Measurements from ENCODE around the gene FAM163A.
"Not testable (repeated sequence)": the region's sequence is repeated elsewhere in the genome, so short reads cannot be mapped to it uniquely, and the experiment has no call there.

FAM163A gene

GRCh38 chr1:179742717-179743678 is at the start of gene FAM163A:
Gene FAM163A, plus strand, starts transcription at chr1:179743291. Its CDS starts 69,807 bp downstream, at chr1:179813098.
- no peak for DNase-seq

- DNase-seq, result not testable (repeated sequence)
Observed at GRCh38 chr1:179694530-179694929, 48.6 kb upstream of the FAM163A start.

GRCh38 chr1:179702946-179703539 is 40.0 kb upstream of the FAM163A start:
- DNase-seq, result no peak

- no peak for DNase-seq
Observed at GRCh38 chr1:179706339-179706941, 36.7 kb upstream of the FAM163A start.

- no peak for DNase-seq
Observed at GRCh38 chr1:179707406-179707805, 35.7 kb upstream of the FAM163A start.

- DNase-seq, result no peak
Observed at GRCh38 chr1:179708434-179709195, 34.5 kb upstream of the FAM163A start.

- DNase-seq, result no peak
Observed at GRCh38 chr1:179709841-179710329, 33.2 kb upstream of the FAM163A start.

- DNase-seq, result no peak
Observed at GRCh38 chr1:179714159-179714558, 28.9 kb upstream of the FAM163A start.

- DNase-seq, result no peak
Observed at GRCh38 chr1:179714623-179715022, 28.5 kb upstream of the FAM163A start.

GRCh38 chr1:179719272-179719671 is 23.8 kb upstream of the FAM163A start:
- no peak for DNase-seq

- no peak for DNase-seq
Observed at GRCh38 chr1:179728271-179728670, 14.8 kb upstream of the FAM163A start.

- no peak for DNase-seq
Observed at GRCh38 chr1:179729881-179730280, 13.2 kb upstream of the FAM163A start.

- no peak for DNase-seq
Observed at GRCh38 chr1:179731643-179732042, 11.4 kb upstream of the FAM163A start.

- DNase-seq, result no peak
Observed at GRCh38 chr1:179742291-179742690, 800 bp upstream of the FAM163A start.

- DNase-seq, result no peak
Observed at GRCh38 chr1:179743679-179744400, 749 bp downstream of the FAM163A start.

GRCh38 chr1:179744401-179745130 is 1.5 kb downstream of the FAM163A start:
- DNase-seq, result no peak

GRCh38 chr1:179745131-179745611 is 2.1 kb downstream of the FAM163A start:
- no peak for DNase-seq

- DNase-seq, result no peak
Observed at GRCh38 chr1:179745743-179746142, 2.7 kb downstream of the FAM163A start.

GRCh38 chr1:179747611-179748010 is 4.5 kb downstream of the FAM163A start:
- DNase-seq, result no peak

GRCh38 chr1:179748772-179749171 is 5.7 kb downstream of the FAM163A start:
- no peak for DNase-seq

GRCh38 chr1:179750630-179751029 is 7.5 kb downstream of the FAM163A start:
- no peak for DNase-seq

Data from SIG-M5 (cell line).